GM12878 (cell line): Measurements from ENCODE around the gene SNPH. TPM values are rescaled to one million over a fixed set of nuclear protein-coding genes. Genes with fewer than 3 reads are reported as not detected.

ENCODE experiments used
- CHD1 ChIP-seq: IDR thresholded peaks from 2 replicates; pipeline ENCODE4 v1.6.1; 2012; ENCODE audit warnings: low read depth, low read length, improper control_type of control experiment
- HDGF ChIP-seq: fragments of 450-650 bp; IDR thresholded peaks from 2 replicates; pipeline ENCODE4 v1.6.1; 2016; ENCODE audit warnings: antibody characterized with exemption
- LARP7 ChIP-seq: fragments of 450-650 bp; IDR thresholded peaks from 2 replicates; pipeline ENCODE4 v1.6.1; 2017; ENCODE audit warnings: mild to moderate bottlenecking
- MTA2 ChIP-seq: fragments of 450-650 bp; IDR thresholded peaks from 2 replicates; pipeline ENCODE4 v1.6.1; 2016; ENCODE audit warnings: low read depth, mild to moderate bottlenecking, moderate library complexity
- NR2C1 ChIP-seq: fragments of 450-650 bp; IDR thresholded peaks from 2 replicates; pipeline ENCODE4 v1.6.1; 2017; ENCODE audit warnings: antibody characterized with exemption, mild to moderate bottlenecking, moderate library complexity
- NR2F1 ChIP-seq: fragments of 450-650 bp; conservative IDR thresholded peaks from 2 replicates; pipeline ENCODE4 v1.6.1; 2017; ENCODE audit warnings: mild to moderate bottlenecking
- PAX8 ChIP-seq: fragments of 450-650 bp; IDR thresholded peaks from 2 replicates; pipeline ENCODE4 v1.6.1; 2017; ENCODE audit warnings: mild to moderate bottlenecking, moderate library complexity
- RAD21 ChIP-seq: IDR thresholded peaks from 2 replicates; pipeline ENCODE4 v1.6.1; 2011; ENCODE audit warnings: mild to moderate bottlenecking, low read depth, low read length, moderate library complexity; ENCODE audit not compliant: insufficient read depth
- RCOR1 ChIP-seq: conservative IDR thresholded peaks from 2 replicates; pipeline ENCODE4 v1.6.1; 2012; ENCODE audit warnings: low read depth, low read length, improper control_type of control experiment
- SREBF1 ChIP-seq: IDR thresholded peaks from 2 replicates; pipeline ENCODE4 v1.6.1; 2012; ENCODE audit warnings: mild to moderate bottlenecking, low read length
- STAT1 ChIP-seq: fragments of 450-650 bp; conservative IDR thresholded peaks from 2 replicates; pipeline ENCODE4 v1.6.1; 2014; ENCODE audit warnings: antibody characterized with exemption, mild to moderate bottlenecking
- SUPT20H ChIP-seq: IDR thresholded peaks from 2 replicates; pipeline ENCODE4 v1.6.1; 2011; ENCODE audit warnings: low read depth, mild to moderate bottlenecking, low read length, moderate library complexity, borderline replicate concordance; ENCODE audit not compliant: control insufficient read depth
- TARDBP ChIP-seq: IDR thresholded peaks from 2 replicates; pipeline ENCODE4 v1.6.1; 2016; ENCODE audit warnings: borderline replicate concordance
- ZBED1 ChIP-seq: IDR thresholded peaks from 2 replicates; pipeline ENCODE4 v1.6.1; 2016; ENCODE audit warnings: borderline replicate concordance
- polyA plus RNA-seq, 11 experiments: library from polyadenylated mRNA; depleted of rRNA in 4 of 11; unstranded in 6 of 11; stranded (reverse) in 5 of 11; fragments of >200 nt; fragmentation: Nextera tagmentation in 4 of 11; fragmentation: Illumina TruSeq in 1 of 11; extraction: Ambion mirVana in 4 of 11; extraction: Trizol in 1 of 11; gene quantifications; 1 replicate in 1 of 11; 2 replicates in 10 of 11; pipeline versions ENCODE4 v1.2.1 to v1.2.3, GENCODE V29; 2011 to 2016; ENCODE audit warnings: inconsistent platforms in 2 of 11, missing spikeins in 2 of 11, low read depth in 1 of 11
- total RNA-seq, 4 experiments: library from RNA; depleted of rRNA in 3 of 4; stranded (reverse); fragments of >200 nt in 3 of 4; fragmentation: Illumina TruSeq in 1 of 4; extraction: Trizol in 1 of 4; gene quantifications; 2 replicates each; pipeline versions ENCODE4 v1.2.1 to v1.2.3, GENCODE V29; 2013 to 2021
- TF ChIP-seq, protein P1 (sequence below): fragments of 450-650 bp; formaldehyde crosslinking; IDR thresholded peaks from 2 replicates; pipeline ENCODE4 v1.4.0; 2020; ENCODE audit warnings: mild to moderate bottlenecking, moderate library complexity
- TF ChIP-seq, protein P2 (sequence below): IDR thresholded peaks from 2 replicates; pipeline ENCODE4 v1.6.1; 2012; ENCODE audit warnings: mild to moderate bottlenecking, low read depth, low read length
- TF ChIP-seq, protein P3 (sequence below), 3 experiments: IDR thresholded peaks in 2 of 3; conservative IDR thresholded peaks in 1 of 3; 2 replicates each; pipeline ENCODE4 v1.5.1; 2011; ENCODE audit warnings: low read depth in 3 of 3, low read length in 3 of 3, mild to moderate bottlenecking in 3 of 3, control low read depth in 2 of 3, moderate library complexity in 2 of 3, inconsistent platforms in 1 of 3, mixed read lengths in 1 of 3; ENCODE audit not compliant: control insufficient read depth in 2 of 3, insufficient read depth in 1 of 3; ENCODE audit errors: extremely low read depth in 1 of 3
- TF ChIP-seq, protein P4 (sequence below): IDR thresholded peaks from 2 replicates; pipeline ENCODE4 v1.6.1; 2011; ENCODE audit warnings: low read depth, mild to moderate bottlenecking, low read length, moderate library complexity, borderline replicate concordance; ENCODE audit errors: extremely low read depth
- TF ChIP-seq, protein P5 (sequence below): IDR thresholded peaks from 2 replicates; pipeline ENCODE4 v1.6.1; 2011; ENCODE audit warnings: mild to moderate bottlenecking, low read depth, low read length, moderate library complexity; ENCODE audit not compliant: insufficient replicate concordance

SNPH gene
- total and polyA plus RNA-seq, 10 of the 15 experiments (the other 5 are each of a cell fraction or from before 2014, with no cell fraction given) = 0.02 to 0.45 (median 0.34) TPM; not detected in 2

DNA sequence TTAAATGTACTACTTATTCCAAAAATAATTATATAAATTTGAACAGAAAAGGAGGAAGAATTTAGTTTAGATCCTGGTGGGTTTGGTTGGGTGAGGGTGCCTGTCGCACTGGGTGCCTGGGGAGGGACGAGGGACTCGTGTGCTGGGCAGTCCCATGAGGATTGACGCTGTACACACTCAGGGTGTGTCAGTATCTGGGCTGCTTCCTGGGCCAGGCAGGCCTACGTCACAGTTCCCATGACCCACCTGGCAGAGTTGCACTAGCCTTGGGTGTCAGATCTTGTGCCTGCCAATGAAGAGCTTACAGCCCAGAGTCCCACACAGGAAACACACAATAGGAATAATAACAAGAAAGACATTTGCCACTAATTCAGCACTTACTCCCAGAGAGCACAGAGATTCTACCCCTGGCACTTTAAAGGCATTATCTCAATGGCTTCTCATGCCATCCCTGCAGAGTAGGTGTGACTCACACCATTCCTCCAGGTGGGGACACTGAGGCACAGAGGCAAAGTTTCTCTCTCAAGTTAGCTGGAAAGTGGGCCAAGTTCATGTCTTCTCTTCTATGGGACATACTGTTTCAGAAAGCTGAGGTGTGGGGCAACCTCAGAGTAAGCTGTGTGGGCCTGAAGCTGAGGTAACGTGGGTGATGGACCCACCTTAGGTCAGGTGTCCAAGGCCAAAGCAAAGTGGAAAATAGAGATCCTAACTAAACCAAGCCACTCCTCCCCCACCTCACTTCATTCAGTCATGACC lies 64.2 kb downstream of the SNPH start (continued):
- TF ChIP-seq, protein P1, sequence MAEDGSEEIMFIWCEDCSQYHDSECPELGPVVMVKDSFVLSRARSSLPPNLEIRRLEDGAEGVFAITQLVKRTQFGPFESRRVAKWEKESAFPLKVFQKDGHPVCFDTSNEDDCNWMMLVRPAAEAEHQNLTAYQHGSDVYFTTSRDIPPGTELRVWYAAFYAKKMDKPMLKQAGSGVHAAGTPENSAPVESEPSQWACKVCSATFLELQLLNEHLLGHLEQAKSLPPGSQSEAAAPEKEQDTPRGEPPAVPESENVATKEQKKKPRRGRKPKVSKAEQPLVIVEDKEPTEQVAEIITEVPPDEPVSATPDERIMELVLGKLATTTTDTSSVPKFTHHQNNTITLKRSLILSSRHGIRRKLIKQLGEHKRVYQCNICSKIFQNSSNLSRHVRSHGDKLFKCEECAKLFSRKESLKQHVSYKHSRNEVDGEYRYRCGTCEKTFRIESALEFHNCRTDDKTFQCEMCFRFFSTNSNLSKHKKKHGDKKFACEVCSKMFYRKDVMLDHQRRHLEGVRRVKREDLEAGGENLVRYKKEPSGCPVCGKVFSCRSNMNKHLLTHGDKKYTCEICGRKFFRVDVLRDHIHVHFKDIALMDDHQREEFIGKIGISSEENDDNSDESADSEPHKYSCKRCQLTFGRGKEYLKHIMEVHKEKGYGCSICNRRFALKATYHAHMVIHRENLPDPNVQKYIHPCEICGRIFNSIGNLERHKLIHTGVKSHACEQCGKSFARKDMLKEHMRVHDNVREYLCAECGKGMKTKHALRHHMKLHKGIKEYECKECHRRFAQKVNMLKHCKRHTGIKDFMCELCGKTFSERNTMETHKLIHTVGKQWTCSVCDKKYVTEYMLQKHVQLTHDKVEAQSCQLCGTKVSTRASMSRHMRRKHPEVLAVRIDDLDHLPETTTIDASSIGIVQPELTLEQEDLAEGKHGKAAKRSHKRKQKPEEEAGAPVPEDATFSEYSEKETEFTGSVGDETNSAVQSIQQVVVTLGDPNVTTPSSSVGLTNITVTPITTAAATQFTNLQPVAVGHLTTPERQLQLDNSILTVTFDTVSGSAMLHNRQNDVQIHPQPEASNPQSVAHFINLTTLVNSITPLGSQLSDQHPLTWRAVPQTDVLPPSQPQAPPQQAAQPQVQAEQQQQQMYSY (CRISPR knock-in tag) = no peak
- peak; percentile 14; the same call in 1 of the 2 replicates for TF ChIP-seq MTA2
- no peak for TF ChIP-seq PAX8
- TF ChIP-seq STAT1 = no peak
- peak; percentile 27; the same call in 1 of the 2 replicates for TF ChIP-seq HDGF
- TF ChIP-seq SREBF1 = no peak
- TF ChIP-seq LARP7 = no peak
- TF ChIP-seq, protein P2, sequence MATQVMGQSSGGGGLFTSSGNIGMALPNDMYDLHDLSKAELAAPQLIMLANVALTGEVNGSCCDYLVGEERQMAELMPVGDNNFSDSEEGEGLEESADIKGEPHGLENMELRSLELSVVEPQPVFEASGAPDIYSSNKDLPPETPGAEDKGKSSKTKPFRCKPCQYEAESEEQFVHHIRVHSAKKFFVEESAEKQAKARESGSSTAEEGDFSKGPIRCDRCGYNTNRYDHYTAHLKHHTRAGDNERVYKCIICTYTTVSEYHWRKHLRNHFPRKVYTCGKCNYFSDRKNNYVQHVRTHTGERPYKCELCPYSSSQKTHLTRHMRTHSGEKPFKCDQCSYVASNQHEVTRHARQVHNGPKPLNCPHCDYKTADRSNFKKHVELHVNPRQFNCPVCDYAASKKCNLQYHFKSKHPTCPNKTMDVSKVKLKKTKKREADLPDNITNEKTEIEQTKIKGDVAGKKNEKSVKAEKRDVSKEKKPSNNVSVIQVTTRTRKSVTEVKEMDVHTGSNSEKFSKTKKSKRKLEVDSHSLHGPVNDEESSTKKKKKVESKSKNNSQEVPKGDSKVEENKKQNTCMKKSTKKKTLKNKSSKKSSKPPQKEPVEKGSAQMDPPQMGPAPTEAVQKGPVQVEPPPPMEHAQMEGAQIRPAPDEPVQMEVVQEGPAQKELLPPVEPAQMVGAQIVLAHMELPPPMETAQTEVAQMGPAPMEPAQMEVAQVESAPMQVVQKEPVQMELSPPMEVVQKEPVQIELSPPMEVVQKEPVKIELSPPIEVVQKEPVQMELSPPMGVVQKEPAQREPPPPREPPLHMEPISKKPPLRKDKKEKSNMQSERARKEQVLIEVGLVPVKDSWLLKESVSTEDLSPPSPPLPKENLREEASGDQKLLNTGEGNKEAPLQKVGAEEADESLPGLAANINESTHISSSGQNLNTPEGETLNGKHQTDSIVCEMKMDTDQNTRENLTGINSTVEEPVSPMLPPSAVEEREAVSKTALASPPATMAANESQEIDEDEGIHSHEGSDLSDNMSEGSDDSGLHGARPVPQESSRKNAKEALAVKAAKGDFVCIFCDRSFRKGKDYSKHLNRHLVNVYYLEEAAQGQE = no peak
- no peak for TF ChIP-seq TARDBP
- TF ChIP-seq, protein P3, sequence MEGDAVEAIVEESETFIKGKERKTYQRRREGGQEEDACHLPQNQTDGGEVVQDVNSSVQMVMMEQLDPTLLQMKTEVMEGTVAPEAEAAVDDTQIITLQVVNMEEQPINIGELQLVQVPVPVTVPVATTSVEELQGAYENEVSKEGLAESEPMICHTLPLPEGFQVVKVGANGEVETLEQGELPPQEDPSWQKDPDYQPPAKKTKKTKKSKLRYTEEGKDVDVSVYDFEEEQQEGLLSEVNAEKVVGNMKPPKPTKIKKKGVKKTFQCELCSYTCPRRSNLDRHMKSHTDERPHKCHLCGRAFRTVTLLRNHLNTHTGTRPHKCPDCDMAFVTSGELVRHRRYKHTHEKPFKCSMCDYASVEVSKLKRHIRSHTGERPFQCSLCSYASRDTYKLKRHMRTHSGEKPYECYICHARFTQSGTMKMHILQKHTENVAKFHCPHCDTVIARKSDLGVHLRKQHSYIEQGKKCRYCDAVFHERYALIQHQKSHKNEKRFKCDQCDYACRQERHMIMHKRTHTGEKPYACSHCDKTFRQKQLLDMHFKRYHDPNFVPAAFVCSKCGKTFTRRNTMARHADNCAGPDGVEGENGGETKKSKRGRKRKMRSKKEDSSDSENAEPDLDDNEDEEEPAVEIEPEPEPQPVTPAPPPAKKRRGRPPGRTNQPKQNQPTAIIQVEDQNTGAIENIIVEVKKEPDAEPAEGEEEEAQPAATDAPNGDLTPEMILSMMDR (IDR thresholded peaks at IDR 0.05 in 2 of 3, conservative IDR thresholded peaks at IDR 0.05 in 1 of 3; ENCODE audit: control insufficient read depth in 2 of 3, extremely low read depth in 1 of 3, insufficient read depth in 1 of 3, low read depth in 3 of 3, low read length in 3 of 3) = no peak
- no peak for TF ChIP-seq SUPT20H
- TF ChIP-seq NR2F1 = no peak
- TF ChIP-seq RCOR1 = 0 out of 2 replicates have a peak, but pooled peaks have one; percentile 52
- no peak for TF ChIP-seq RAD21
- no peak for TF ChIP-seq NR2C1
- TF ChIP-seq, protein P4, sequence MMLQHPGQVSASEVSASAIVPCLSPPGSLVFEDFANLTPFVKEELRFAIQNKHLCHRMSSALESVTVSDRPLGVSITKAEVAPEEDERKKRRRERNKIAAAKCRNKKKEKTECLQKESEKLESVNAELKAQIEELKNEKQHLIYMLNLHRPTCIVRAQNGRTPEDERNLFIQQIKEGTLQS = no peak
- TF ChIP-seq, protein P5, sequence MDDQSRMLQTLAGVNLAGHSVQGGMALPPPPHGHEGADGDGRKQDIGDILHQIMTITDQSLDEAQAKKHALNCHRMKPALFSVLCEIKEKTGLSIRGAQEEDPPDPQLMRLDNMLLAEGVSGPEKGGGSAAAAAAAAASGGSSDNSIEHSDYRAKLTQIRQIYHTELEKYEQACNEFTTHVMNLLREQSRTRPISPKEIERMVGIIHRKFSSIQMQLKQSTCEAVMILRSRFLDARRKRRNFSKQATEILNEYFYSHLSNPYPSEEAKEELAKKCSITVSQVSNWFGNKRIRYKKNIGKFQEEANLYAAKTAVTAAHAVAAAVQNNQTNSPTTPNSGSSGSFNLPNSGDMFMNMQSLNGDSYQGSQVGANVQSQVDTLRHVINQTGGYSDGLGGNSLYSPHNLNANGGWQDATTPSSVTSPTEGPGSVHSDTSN = no peak
- no peak for TF ChIP-seq ZBED1
- TF ChIP-seq CHD1 = no peak
